ENCODE data around the gene SLITRK4.

DNA sequence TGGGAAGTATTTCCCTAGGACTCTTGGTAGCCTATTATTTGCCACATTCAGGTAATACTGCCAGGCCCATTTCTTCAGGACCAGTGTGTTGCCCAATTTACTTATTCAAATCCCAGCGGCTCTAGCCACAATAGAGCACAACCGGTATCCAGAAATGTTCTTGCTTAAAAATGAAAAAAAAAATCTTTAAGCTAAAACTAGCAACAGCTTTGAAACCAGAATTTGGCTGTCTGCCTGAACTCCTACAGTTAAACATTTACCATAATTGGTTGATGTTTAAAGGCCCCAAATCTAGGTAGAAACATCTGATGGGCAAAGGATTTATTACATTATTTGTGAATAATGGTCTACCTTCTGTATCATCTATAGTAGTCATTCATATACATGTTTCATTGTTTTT lies 930 bp upstream of the SLITRK4 start:
- TF ChIP-seq, protein P1, sequence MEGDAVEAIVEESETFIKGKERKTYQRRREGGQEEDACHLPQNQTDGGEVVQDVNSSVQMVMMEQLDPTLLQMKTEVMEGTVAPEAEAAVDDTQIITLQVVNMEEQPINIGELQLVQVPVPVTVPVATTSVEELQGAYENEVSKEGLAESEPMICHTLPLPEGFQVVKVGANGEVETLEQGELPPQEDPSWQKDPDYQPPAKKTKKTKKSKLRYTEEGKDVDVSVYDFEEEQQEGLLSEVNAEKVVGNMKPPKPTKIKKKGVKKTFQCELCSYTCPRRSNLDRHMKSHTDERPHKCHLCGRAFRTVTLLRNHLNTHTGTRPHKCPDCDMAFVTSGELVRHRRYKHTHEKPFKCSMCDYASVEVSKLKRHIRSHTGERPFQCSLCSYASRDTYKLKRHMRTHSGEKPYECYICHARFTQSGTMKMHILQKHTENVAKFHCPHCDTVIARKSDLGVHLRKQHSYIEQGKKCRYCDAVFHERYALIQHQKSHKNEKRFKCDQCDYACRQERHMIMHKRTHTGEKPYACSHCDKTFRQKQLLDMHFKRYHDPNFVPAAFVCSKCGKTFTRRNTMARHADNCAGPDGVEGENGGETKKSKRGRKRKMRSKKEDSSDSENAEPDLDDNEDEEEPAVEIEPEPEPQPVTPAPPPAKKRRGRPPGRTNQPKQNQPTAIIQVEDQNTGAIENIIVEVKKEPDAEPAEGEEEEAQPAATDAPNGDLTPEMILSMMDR (conservative IDR thresholded peaks at IDR 0.05 in 1 of 2, IDR thresholded peaks at IDR 0.05 in 1 of 2; ENCODE audit: extremely low read depth in 1 of 2, insufficient read depth in 1 of 2, low read depth in 1 of 2, low read length in 2 of 2) = no peak
- no peak for TF ChIP-seq EZH2 (IDR thresholded peaks at IDR 0.05; ENCODE audit: borderline replicate concordance, low read length)
